HAP-1 (cell line): ENCODE data around the gene ZBTB33.

Experiments used
- DNase-seq, 2 experiments: peaks; one replicate each; pipeline ENCODE4 v3.0.0-alpha.2; 2016 to 2020; ENCODE audit warnings: low spot score in 2 of 2
- H3K27me3 ChIP-seq: fragments of 250-450 bp; sonication (Bioruptor Pico); 2 replicates; pipeline ENCODE4 v1.5.1; 2020; ENCODE audit warnings: low read depth, mild to moderate bottlenecking, moderate library complexity
- H3K36me3 ChIP-seq: fragments of 250-450 bp; sonication (Bioruptor Pico); replicated peaks from 2 replicates; pipeline ENCODE4 v1.5.1; 2020; ENCODE audit warnings: mild to moderate bottlenecking
- H3K4me1 ChIP-seq: fragments of 250-450 bp; sonication (Bioruptor Pico); 2 replicates; pipeline ENCODE4 v1.5.1; 2020; ENCODE audit warnings: mild to moderate bottlenecking
- H3K4me3 ChIP-seq: fragments of 250-450 bp; sonication (Bioruptor Pico); 2 replicates; pipeline ENCODE4 v1.5.1; 2020; ENCODE audit warnings: mild to moderate bottlenecking, moderate library complexity
- H3K9me3 ChIP-seq: fragments of 250-450 bp; sonication (Bioruptor Pico); 2 replicates; pipeline ENCODE4 v1.5.1; 2020; ENCODE audit warnings: mild to moderate bottlenecking, moderate library complexity
- in situ Hi-C: fragments of 300-500 bp; cut with MboI; formaldehyde crosslinking; loops from 3 replicates; pipeline ENCODE4 v1.14.3; 2020; ENCODE audit warnings: low sequenced_read_pairs, inconsistent platforms, mixed read lengths

Gene ZBTB33

DNA sequence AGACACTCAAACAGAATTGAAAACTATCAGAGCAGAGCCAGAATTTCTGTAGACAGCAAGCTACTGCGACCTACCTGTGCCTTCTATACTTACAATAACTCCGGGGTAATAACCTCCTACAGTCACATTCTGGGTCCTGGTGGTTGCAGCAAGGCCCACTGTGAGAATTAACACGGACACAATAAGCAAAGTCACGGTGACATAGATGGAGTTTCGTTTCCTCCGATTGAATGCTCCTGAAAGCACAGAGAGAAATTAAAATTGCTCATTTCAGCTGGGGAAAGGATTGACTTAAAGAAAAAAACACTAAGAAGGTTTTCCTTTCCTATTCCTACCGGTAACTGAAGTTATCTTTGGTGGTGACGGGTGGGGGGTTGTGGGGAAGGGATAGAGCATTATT, 53.6 kb downstream of the ZBTB33 start:
- in situ Hi-C loops, result no loop called here
- Histone ChIP-seq H3K4me1 (peaks cover 3% of the 10 kb centered on the region), H3K9me3 (no peaks in the 10 kb centered on the region), H3K4me3 (no peak overlapping the region), H3K27me3 (no peaks in the 10 kb centered on the region), H3K36me3 (no peaks in the 10 kb centered on the region)
- DNase-seq, result no peak

DNA sequence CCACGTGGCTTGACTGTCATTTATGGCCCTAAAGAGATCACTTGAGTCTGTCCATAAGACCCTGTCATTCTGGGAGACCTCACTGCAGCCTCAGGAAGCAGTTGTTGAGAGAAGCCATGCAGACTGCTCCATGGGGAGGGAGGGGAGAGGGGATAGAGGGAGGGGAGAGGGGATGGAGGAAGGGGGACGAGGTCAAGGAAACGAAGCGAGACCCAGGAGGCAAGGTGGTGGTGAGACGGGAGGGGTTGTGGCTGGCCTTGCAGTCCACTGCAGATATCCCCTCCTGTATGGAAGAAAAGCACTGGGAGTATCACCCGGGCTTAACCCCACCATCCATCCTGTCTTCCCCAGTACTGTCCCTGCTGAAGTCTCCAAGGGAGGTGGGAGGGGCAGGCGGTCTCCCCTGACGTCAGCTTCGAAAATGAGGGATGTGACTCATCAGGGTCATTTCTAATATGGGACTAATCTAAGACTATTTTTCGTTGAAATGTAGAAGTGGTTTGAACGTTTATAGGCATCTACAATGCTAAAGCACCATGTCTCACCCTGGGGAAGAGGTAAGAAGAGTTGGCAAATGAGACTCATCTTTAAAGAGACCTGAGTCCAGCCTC, 55.0 kb downstream of the ZBTB33 start:
- peaks cover 8% of the 10 kb centered on the region for H3K4me1 ChIP-seq
- no peaks in the 10 kb centered on the region for H3K9me3 ChIP-seq
- no peak for DNase-seq
- in situ Hi-C loops, result no loop called here
- no peak overlapping the region for H3K4me3 ChIP-seq
- H3K27me3 ChIP-seq, result no peaks in the 10 kb centered on the region
- H3K36me3 ChIP-seq, result no peaks in the 10 kb centered on the region

DNA sequence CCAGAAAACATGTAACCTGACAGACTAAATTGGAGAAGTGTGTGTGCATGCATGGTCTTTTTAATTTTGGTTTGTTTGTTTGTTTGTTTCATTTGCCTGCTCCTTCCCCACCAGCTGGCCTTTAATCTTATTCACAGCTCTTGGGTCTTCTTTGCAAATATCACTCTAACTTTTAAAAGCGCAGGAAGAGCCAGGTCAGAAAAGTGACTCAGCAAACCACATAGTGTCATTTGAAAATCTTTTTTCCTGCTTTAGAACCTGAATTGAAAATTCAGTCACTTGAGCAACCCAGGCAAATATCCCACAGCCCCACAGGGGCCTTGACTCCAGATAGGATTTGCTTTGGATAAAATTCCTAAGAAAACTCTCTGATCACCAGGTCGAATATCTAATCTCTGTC, 56.0 kb downstream of the ZBTB33 start:
- no peak for DNase-seq
- Histone ChIP-seq H3K4me3 (no peak overlapping the region), H3K27me3 (peaks cover 5% of the 10 kb centered on the region; the same call in 1 of the 2 replicates), H3K36me3 (no peaks in the 10 kb centered on the region), H3K9me3 (no peaks in the 10 kb centered on the region), H3K4me1 (peaks cover 12% of the 10 kb centered on the region)
- in situ Hi-C loops, result no loop called here
